22Rv1 (cell line): ENCODE measurements around the gene CDH8.

Experiments
- ZFX ChIP-seq: fragments of 450-650 bp; IDR thresholded peaks from 2 replicates; pipeline ENCODE4 v1.6.1; 2017; ENCODE audit warnings: antibody characterized with exemption, borderline replicate concordance
- TF ChIP-seq, protein P1 (sequence below): fragments of 450-650 bp; IDR thresholded peaks from 2 replicates; pipeline ENCODE4 v1.5.1; 2017; ENCODE audit warnings: mild to moderate bottlenecking

- TF ChIP-seq, protein P1, sequence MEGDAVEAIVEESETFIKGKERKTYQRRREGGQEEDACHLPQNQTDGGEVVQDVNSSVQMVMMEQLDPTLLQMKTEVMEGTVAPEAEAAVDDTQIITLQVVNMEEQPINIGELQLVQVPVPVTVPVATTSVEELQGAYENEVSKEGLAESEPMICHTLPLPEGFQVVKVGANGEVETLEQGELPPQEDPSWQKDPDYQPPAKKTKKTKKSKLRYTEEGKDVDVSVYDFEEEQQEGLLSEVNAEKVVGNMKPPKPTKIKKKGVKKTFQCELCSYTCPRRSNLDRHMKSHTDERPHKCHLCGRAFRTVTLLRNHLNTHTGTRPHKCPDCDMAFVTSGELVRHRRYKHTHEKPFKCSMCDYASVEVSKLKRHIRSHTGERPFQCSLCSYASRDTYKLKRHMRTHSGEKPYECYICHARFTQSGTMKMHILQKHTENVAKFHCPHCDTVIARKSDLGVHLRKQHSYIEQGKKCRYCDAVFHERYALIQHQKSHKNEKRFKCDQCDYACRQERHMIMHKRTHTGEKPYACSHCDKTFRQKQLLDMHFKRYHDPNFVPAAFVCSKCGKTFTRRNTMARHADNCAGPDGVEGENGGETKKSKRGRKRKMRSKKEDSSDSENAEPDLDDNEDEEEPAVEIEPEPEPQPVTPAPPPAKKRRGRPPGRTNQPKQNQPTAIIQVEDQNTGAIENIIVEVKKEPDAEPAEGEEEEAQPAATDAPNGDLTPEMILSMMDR: no peak
- TF ChIP-seq ZFX: no peak
Measured at GRCh38 chr16:61721544-61721943, 314.7 kb downstream of the CDH8 start.
